ENCODE data around the gene HIGD2A. TPM values are rescaled to one million over a fixed set of nuclear protein-coding genes. Genes with fewer than 3 reads are reported as not detected.

The HIGD2A gene
- polyA plus RNA-seq, 1 of the 3 experiments (the other 2 are of a cell fraction), result 211 TPM

- TF ChIP-seq CTCF (IDR thresholded peaks at IDR 0.05) (no peak), POLR2AphosphoS5 (IDR thresholded peaks at IDR 0.05; ENCODE audit: low read depth, low read length) (no peak), GATA2 (CRISPR knock-in tag; IDR thresholded peaks at IDR 0.05) (no peak), REST (IDR thresholded peaks at IDR 0.05; ENCODE audit: low read depth, low read length) (no peak), MEF2A (IDR thresholded peaks at IDR 0.05; ENCODE audit: borderline replicate concordance, low read depth) (no peak)
Measured at GRCh38 chr5:176391479-176391878, 2.9 kb downstream of the HIGD2A start (continued).

DNA sequence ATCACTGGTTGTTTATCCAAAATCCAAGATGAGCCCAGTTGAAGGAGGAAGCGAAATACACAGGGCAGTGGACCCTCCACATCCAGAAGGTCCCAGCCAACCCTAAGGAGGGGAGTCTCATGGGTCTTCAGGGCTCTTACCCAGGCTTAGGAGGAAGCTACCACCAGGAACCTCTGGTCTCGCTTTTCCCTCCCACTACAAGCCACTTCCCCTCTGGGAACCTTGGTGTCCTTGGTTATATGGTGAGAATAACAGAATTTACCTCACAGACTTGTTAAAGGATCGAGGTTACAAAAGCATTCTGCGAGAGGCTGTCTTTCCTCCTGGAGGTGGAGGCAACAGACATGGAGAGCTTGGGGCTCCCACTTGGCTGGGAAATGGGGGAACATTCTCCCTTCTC lies 3.4 kb downstream of the HIGD2A start:
- Histone ChIP-seq H3K36me3 (replicated peaks in 1 of 2; ENCODE audit: control insufficient read depth in 1 of 2, insufficient read depth in 2 of 2, low read length in 1 of 2) (peaks cover 5 to 9% of the 10 kb centered on the region in 2 experiments), H3K9ac (no peak overlapping the region), H3K4me1 (ENCODE audit: control insufficient read depth in 1 of 2, insufficient read depth in 2 of 2, low read depth in 1 of 2, low read length in 1 of 2) (peaks cover 0 to 6% of the 10 kb centered on the region in 2 experiments; a peak in 1 of 4 replicates), H3K79me2 (ENCODE audit: insufficient read depth) (peaks cover 31% of the 10 kb centered on the region), H4K20me1 (ENCODE audit: insufficient read depth) (no peaks in the 10 kb centered on the region), H3K4me2 (no peak overlapping the region), H3K27ac (ENCODE audit: low read depth in 2 of 2, low read length in 1 of 2) (no peak overlapping the region), H3K4me3 (ENCODE audit: low read depth in 2 of 2, low read length in 1 of 2) (no peak overlapping the region), H3K27me3 (ENCODE audit: insufficient read depth) (no peaks in the 10 kb centered on the region), H3F3A (replicated peaks; ENCODE audit: insufficient read depth) (peaks cover 6% of the 10 kb centered on the region), H3K9me3 (no peaks in the 10 kb centered on the region), H2AFZ (ENCODE audit: low read depth) (no peak overlapping the region), H3K9me2 (no peaks in the 10 kb centered on the region)
- ChIA-PET CTCF (interaction anchor here (1.5 kb wide), 1 partner anchor 30 kb away, joined by 3 read pairs; the partner anchor contains the start of gene KIAA1191), POLR2A (interaction anchor here (1.5 kb wide), 1 partner anchor 14 kb away, joined by 6 read pairs; no protein-coding TSS in a partner anchor)
- WGBS (ENCODE audit: low lambda C conversion rate), result 93% methylated on average over 4 of the region's 4 CpGs
- DNase-seq, result no peak
- no peak for TF ChIP-seq REST (IDR thresholded peaks at IDR 0.05; ENCODE audit: low read depth, low read length)
- no peak for TF ChIP-seq CHD2 (IDR thresholded peaks at IDR 0.05; ENCODE audit: low read length, partially characterized antibody)
- no peak for TF ChIP-seq USF2 (IDR thresholded peaks at IDR 0.05; ENCODE audit: borderline replicate concordance, low read depth, low read length)
- no peak for TF ChIP-seq FOXM1 (IDR thresholded peaks at IDR 0.05; ENCODE audit: low read depth)
- no peak for TF ChIP-seq CTCF (IDR thresholded peaks at IDR 0.05)
- no peak for TF ChIP-seq YY1 (IDR thresholded peaks at IDR 0.05; ENCODE audit: low read depth)
- no peak for TF ChIP-seq MAX (IDR thresholded peaks at IDR 0.05; ENCODE audit: low read depth)
- TF ChIP-seq, protein P1, sequence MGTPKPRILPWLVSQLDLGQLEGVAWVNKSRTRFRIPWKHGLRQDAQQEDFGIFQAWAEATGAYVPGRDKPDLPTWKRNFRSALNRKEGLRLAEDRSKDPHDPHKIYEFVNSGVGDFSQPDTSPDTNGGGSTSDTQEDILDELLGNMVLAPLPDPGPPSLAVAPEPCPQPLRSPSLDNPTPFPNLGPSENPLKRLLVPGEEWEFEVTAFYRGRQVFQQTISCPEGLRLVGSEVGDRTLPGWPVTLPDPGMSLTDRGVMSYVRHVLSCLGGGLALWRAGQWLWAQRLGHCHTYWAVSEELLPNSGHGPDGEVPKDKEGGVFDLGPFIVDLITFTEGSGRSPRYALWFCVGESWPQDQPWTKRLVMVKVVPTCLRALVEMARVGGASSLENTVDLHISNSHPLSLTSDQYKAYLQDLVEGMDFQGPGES (IDR thresholded peaks at IDR 0.05; ENCODE audit: low read depth, low read length), result no peak
- no peak for TF ChIP-seq MXI1 (IDR thresholded peaks at IDR 0.05; ENCODE audit: low read depth, low read length)
- no peak for TF ChIP-seq FOSL2 (IDR thresholded peaks at IDR 0.05; ENCODE audit: borderline replicate concordance, low read depth)
- TF ChIP-seq JUND (IDR thresholded peaks at IDR 0.05), result no peak
- TF ChIP-seq TEAD4 (IDR thresholded peaks at IDR 0.05; ENCODE audit: borderline replicate concordance, insufficient read depth), result no peak

Measured in SK-N-SH (cell line).